Astrocyte of the spinal cord (primary cell): Measurements from ENCODE around the gene SIN3A.
"Not testable (repeated sequence)": the region's sequence is repeated elsewhere in the genome, so short reads cannot be mapped to it uniquely, and the experiment has no call there.

Experiments
- DNase-seq: peaks from one replicate; pipeline ENCODE4 v3.0.0; 2011; ENCODE audit warnings: low read depth, low spot score
- H3K4me3 ChIP-seq: 2 replicates; pipeline ENCODE4 v1.5.1; 2011; ENCODE audit warnings: low read depth, mild to moderate bottlenecking, low read length, moderate library complexity
- CTCF ChIP-seq: IDR thresholded peaks from 2 replicates; pipeline ENCODE4 v1.5.1; 2012; ENCODE audit warnings: low read depth, mild to moderate bottlenecking, low read length, inconsistent platforms
- in situ Hi-C: cut with HindIII; loops from 2 replicates; pipeline ENCODE4 v1.10.0; 2017; ENCODE audit warnings: low sequenced_read_pairs

SIN3A gene

GRCh38 chr15:75347222-75348033 lies 104.1 kb downstream of the SIN3A start:
- in situ Hi-C loops: no loop called here
- peak overlapping the region; percentile 70 for H3K4me3 ChIP-seq
- DNase-seq: no peak
- no peak for TF ChIP-seq CTCF

GRCh38 chr15:75346796-75347221 lies 104.7 kb downstream of the SIN3A start, which contains the start of gene NEIL1:
NEIL1 (plus strand) TSS chr15:75347039; CDS start chr15:75348906, 1,867 bp downstream.
- in situ Hi-C loops: no loop called here
- no peak for TF ChIP-seq CTCF
- peak within 1 kb of the TSS; percentile 70 for H3K4me3 ChIP-seq
- DNase-seq: no peak

GRCh38 chr15:75343953-75344352 lies 107.5 kb downstream of the SIN3A start:
- DNase-seq, in situ Hi-C loops, H3K4me3 ChIP-seq: not testable (repeated sequence)

GRCh38 chr15:75342221-75342620 lies 109.3 kb downstream of the SIN3A start:
- no peak overlapping the region for H3K4me3 ChIP-seq
- TF ChIP-seq CTCF: no peak
- in situ Hi-C loops: no loop called here
- no peak for DNase-seq

- in situ Hi-C loops: no loop called here
- no peak for DNase-seq
- TF ChIP-seq CTCF: no peak
- no peak overlapping the region for H3K4me3 ChIP-seq
Observed at GRCh38 chr15:75339531-75340240, 111.8 kb downstream of the SIN3A start.

- no peak for TF ChIP-seq CTCF
- H3K4me3 ChIP-seq: no peak overlapping the region
- no peak for DNase-seq
- in situ Hi-C loops: no loop called here
Observed at GRCh38 chr15:75338661-75339240, 112.7 kb downstream of the SIN3A start.
